GM06990 (cell line): ENCODE results near the gene LHX2.

ENCODE experiments used
- DNase-seq: peaks from one replicate; pipeline ENCODE4 v3.0.0-alpha.2; 2011; ENCODE audit not compliant: insufficient read length; ENCODE audit errors: extremely low read depth
- H3K27me3 ChIP-seq: replicated peaks from 2 replicates; pipeline ENCODE4 v1.6.0; 2011; ENCODE audit warnings: low read length; ENCODE audit not compliant: control insufficient read depth, insufficient read depth
- H3K36me3 ChIP-seq: 2 replicates; pipeline ENCODE4 v1.5.1; 2011; ENCODE audit warnings: low read length; ENCODE audit not compliant: control insufficient read depth, insufficient read depth
- H3K4me3 ChIP-seq: replicated peaks from 2 replicates; pipeline ENCODE4 v1.5.1; 2011; ENCODE audit warnings: low read depth, mild to moderate bottlenecking, control low read depth, low read length
- TF ChIP-seq, protein P1 (sequence below): IDR thresholded peaks from 2 replicates; pipeline ENCODE4 v1.5.1; 2011; ENCODE audit warnings: low read length, control low read depth, mild to moderate bottlenecking, inconsistent platforms; ENCODE audit not compliant: insufficient read depth, poor library complexity, severe bottlenecking

LHX2 gene

DNA sequence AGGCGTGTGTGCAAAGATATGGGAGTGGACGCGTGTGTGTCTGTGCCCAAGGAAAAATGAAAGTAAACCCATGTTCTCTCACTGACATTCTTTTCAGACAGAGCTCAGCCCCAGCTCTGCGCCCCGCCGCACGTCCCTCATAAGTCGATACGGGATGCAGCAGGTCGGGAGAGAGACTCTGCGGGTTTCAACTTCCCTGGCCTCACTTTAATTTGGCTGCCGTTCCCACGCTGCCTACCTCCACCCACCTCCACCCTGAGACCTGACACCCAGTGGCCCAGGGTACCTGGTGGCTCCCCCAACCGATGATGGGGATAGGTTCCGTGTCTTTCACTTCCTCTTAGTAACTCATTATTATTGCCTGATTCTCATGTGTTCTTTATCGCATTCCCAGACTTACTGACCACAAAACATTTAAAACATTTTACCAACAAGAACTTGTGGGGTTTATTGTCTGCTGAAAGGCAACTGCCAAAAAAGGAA, 19.4 kb downstream of the LHX2 start:
- TF ChIP-seq, protein P1, sequence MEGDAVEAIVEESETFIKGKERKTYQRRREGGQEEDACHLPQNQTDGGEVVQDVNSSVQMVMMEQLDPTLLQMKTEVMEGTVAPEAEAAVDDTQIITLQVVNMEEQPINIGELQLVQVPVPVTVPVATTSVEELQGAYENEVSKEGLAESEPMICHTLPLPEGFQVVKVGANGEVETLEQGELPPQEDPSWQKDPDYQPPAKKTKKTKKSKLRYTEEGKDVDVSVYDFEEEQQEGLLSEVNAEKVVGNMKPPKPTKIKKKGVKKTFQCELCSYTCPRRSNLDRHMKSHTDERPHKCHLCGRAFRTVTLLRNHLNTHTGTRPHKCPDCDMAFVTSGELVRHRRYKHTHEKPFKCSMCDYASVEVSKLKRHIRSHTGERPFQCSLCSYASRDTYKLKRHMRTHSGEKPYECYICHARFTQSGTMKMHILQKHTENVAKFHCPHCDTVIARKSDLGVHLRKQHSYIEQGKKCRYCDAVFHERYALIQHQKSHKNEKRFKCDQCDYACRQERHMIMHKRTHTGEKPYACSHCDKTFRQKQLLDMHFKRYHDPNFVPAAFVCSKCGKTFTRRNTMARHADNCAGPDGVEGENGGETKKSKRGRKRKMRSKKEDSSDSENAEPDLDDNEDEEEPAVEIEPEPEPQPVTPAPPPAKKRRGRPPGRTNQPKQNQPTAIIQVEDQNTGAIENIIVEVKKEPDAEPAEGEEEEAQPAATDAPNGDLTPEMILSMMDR = no peak
- H3K27me3 ChIP-seq = no peaks in the 10 kb centered on the region
- no peaks in the 10 kb centered on the region; the same call in 1 of the 2 replicates for H3K36me3 ChIP-seq
- DNase-seq = no peak
- peak overlapping the region; percentile 40 for H3K4me3 ChIP-seq

DNA sequence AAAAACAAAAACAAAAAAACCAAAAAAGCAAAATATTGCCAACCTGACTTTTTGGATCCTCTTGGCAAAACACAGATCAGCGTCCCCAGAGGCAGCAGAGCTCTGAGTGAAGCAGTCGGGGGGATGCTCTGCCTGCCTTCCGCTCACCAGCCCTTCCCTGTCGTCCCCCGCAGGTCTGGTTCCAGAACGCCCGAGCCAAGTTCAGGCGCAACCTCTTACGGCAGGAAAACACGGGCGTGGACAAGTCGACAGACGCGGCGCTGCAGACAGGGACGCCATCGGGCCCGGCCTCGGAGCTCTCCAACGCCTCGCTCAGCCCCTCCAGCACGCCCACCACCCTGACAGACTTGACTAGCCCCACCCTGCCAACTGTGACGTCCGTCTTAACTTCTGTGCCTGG, 20.7 kb downstream of the LHX2 start:
- H3K36me3 ChIP-seq = no peaks in the 10 kb centered on the region; the same call in 1 of the 2 replicates
- no peak for DNase-seq
- H3K4me3 ChIP-seq = no peak overlapping the region
- H3K27me3 ChIP-seq = no peaks in the 10 kb centered on the region
- TF ChIP-seq, protein P1 = no peak

DNA sequence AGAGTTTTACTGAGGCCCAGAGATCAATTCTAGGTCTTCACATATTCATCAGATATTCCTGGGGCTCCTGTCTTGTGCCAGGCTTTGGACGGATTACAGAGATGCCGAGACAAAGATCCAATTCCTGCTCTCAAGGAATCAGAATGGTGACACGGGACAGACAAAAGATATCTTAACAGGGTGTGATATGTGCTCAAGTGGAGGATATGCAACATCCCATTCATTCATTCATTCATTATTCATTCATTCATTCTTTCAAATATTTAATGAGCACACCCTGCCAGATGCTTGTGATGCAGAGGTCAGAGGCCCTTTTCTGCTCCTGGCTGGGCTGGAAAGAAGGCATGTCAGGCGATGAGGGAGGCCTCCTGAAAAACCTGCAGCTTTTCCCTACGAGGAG, 21.8 kb downstream of the LHX2 start:
- Histone ChIP-seq H3K36me3 (no peaks in the 10 kb centered on the region), H3K27me3 (peaks cover 2% of the 10 kb centered on the region; the same call in 1 of the 2 replicates), H3K4me3 (no peak overlapping the region)
- DNase-seq = no peak
- TF ChIP-seq, protein P1 = no peak

DNA sequence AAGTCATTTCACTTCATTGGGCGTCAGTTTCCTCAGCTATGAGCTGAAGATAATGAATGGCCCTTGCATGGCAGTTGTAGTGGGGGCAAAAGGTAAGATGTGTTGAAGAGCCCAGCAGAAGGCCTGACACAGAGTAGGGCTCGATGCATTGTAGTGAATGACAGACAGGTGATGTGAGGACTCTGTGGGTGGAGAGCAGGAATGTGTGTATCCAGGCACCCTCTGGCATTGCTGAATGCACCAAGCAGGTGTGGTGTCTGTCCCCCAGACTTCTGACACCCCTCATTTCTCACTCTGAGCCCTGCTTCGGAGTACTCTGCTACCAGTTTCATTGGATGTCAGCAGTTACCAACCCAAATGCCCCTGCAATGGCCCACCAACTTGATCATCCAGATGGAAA, 22.4 kb downstream of the LHX2 start:
- H3K27me3 ChIP-seq = peaks cover 2% of the 10 kb centered on the region; the same call in 1 of the 2 replicates
- no peak overlapping the region for H3K4me3 ChIP-seq
- H3K36me3 ChIP-seq = no peaks in the 10 kb centered on the region
- TF ChIP-seq, protein P1 = no peak
- no peak for DNase-seq

DNA sequence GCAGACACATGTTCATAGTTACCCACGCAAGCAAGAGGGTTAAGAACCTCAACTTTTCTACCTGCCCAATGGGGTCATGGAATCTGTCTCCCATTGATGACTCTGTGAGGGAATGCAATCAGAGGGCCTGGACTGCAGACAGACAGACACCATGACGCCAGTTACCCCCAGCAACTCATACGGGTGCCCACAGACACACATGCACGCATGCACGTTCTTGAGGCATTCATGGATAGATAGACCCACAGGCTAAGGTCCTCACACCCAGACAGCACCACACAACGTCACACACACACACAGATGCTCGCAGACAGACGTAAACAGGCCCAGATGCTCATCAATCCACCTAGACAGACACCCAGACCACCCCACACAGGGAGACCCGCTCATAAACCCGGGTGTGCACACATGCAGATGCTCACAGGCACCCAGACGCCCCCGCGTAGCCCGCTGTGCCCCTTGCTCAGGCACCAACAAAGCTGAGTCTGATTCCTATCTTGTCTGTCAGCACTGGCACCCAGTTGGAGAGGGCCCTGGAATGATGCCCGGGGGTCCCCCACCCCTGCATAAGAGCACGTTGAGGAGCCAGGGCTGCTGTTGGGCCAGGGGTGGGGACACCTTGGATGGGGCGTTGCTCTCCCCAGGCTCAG, 23.6 kb downstream of the LHX2 start:
- H3K36me3 ChIP-seq = no peaks in the 10 kb centered on the region
- H3K27me3 ChIP-seq = peaks cover 2% of the 10 kb centered on the region; the same call in 1 of the 2 replicates
- H3K4me3 ChIP-seq = no peak overlapping the region
- DNase-seq = no peak
- TF ChIP-seq, protein P1 = no peak
